H1 (cell line): ENCODE results near the gene STIM1. TPM values are rescaled to one million over a fixed set of nuclear protein-coding genes. Genes with fewer than 3 reads are reported as not detected.

ENCODE experiments used
- CTCF ChIA-PET: fragments of 300-600 bp; sonication (Branson Sonifier 250); formaldehyde crosslinking; loops from one replicate; lab custom pipeline; 2021; ENCODE audit not compliant: partially characterized antibody; lab: Charles Lee
- POLR2A ChIA-PET: fragments of 300-600 bp; sonication (Branson Sonifier 250); formaldehyde crosslinking; loops from one replicate; lab custom pipeline; 2021; ENCODE audit warnings: inconsistent platforms; ENCODE audit not compliant: partially characterized antibody; lab: Charles Lee
- DNase-seq, 2 experiments: peaks; one replicate each; pipeline versions ENCODE4 v3.0.0 to v3.0.0-alpha.2; 2010 to 2022; ENCODE audit warnings: low spot score in 2 of 2, low read depth in 1 of 2, mixed read lengths in 1 of 2
- FAIRE-seq: peaks from 2 replicates; lab custom pipeline; 2011; peaks lifted over from hg19 to GRCh38; lab: Jason Lieb, UNC
- H2AFZ ChIP-seq: 2 replicates; pipeline ENCODE4 v1.8.1; 2012; ENCODE audit warnings: low read length, inconsistent platforms
- H2AK5ac ChIP-seq: 2 replicates; pipeline ENCODE4 v1.6.1; 2013; ENCODE audit warnings: low read depth, low read length
- H2BK120ac ChIP-seq: replicated peaks from 2 replicates; pipeline ENCODE3; 2013; ENCODE audit warnings: low read depth, low read length, inconsistent platforms
- H2BK12ac ChIP-seq: 2 replicates; pipeline ENCODE4 v1.6.1; 2013; ENCODE audit warnings: low read depth, low read length
- H2BK15ac ChIP-seq: 2 replicates; pipeline ENCODE4 v1.6.1; 2013; ENCODE audit warnings: low read length
- H2BK20ac ChIP-seq: 2 replicates; pipeline ENCODE4 v1.6.1; 2013; ENCODE audit warnings: low read length
- H2BK5ac ChIP-seq: 2 replicates; pipeline ENCODE4 v1.6.1; 2013; ENCODE audit warnings: low read depth, low read length
- H3K14ac ChIP-seq: 2 replicates; pipeline ENCODE4 v1.6.1; 2013; ENCODE audit warnings: inconsistent platforms; ENCODE audit not compliant: insufficient read length
- H3K18ac ChIP-seq: 2 replicates; pipeline ENCODE4 v1.6.1; 2013; ENCODE audit warnings: low read length; ENCODE audit errors: extremely low read depth
- H3K23ac ChIP-seq: 2 replicates; pipeline ENCODE4 v1.6.1; 2013; ENCODE audit warnings: inconsistent platforms; ENCODE audit not compliant: insufficient read length
- H3K23me2 ChIP-seq: 2 replicates; pipeline ENCODE4 v1.6.1; 2013; ENCODE audit warnings: low read depth, low read length
- H3K27ac ChIP-seq: 2 replicates; pipeline ENCODE4 v1.6.1; 2011; ENCODE audit warnings: low read depth, low read length, inconsistent platforms
- H3K27me3 ChIP-seq, 4 experiments: replicated peaks in 1 of 4; 1 replicate in 1 of 4; 2 replicates in 3 of 4; pipeline versions ENCODE4 v1.6.1 to v1.8.1; 2011 to 2013; ENCODE audit warnings: low read length in 3 of 4, mild to moderate bottlenecking in 3 of 4, inconsistent platforms in 2 of 4, mixed read lengths in 2 of 4, moderate library complexity in 1 of 4; ENCODE audit not compliant: control insufficient read depth in 3 of 4, insufficient read depth in 3 of 4; ENCODE audit errors: extremely low read depth in 1 of 4
- H3K36me3 ChIP-seq, 4 experiments: 2 replicates each; pipeline versions ENCODE4 v1.6.1 to v1.8.1; 2011 to 2013; ENCODE audit warnings: mild to moderate bottlenecking in 4 of 4, low read length in 3 of 4, moderate library complexity in 2 of 4, control low read depth in 1 of 4, inconsistent platforms in 1 of 4; ENCODE audit not compliant: insufficient read depth in 4 of 4, control insufficient read depth in 2 of 4
- H3K4ac ChIP-seq: replicated peaks from 2 replicates; pipeline ENCODE3; 2013; ENCODE audit warnings: low read length, low read depth, mixed read lengths, inconsistent platforms; ENCODE audit not compliant: insufficient read length
- H3K4me1 ChIP-seq, 4 experiments: replicated peaks in 1 of 4; 1 replicate in 1 of 4; 2 replicates in 3 of 4; pipeline versions ENCODE4 v1.6.1 to v1.8.1; 2011 to 2013; ENCODE audit warnings: low read length in 3 of 4, inconsistent platforms in 2 of 4, mixed read lengths in 1 of 4; ENCODE audit not compliant: insufficient read depth in 4 of 4, control insufficient read depth in 3 of 4
- H3K4me2 ChIP-seq, 2 experiments: 2 replicates each; pipeline versions ENCODE4 v1.6.1 to v1.8.1; 2011 to 2013; ENCODE audit warnings: low read depth in 2 of 2, low read length in 2 of 2, control low read depth in 1 of 2, inconsistent platforms in 1 of 2, mild to moderate bottlenecking in 1 of 2; ENCODE audit not compliant: insufficient read depth in 1 of 2
- H3K4me3 ChIP-seq, 4 experiments: fragments of 200-600, 300-600 bp in 1 of 4; sonication (generic), shearing (Covaris generic), sonication (Bioruptor Twin) in 1 of 4; 2 replicates each; pipeline versions ENCODE4 v1.5.1 to v1.8.1; 2011 to 2016; ENCODE audit warnings: low read length in 4 of 4, low read depth in 3 of 4, control low read depth in 2 of 4, inconsistent platforms in 2 of 4, mild to moderate bottlenecking in 2 of 4, mixed read lengths in 1 of 4, moderate library complexity in 1 of 4; ENCODE audit not compliant: insufficient read depth in 2 of 4; ENCODE audit errors: extremely low read depth in 1 of 4
- H3K56ac ChIP-seq: replicated peaks from 2 replicates; pipeline ENCODE3; 2013; ENCODE audit warnings: low read depth, mild to moderate bottlenecking, mixed read lengths, low read length, inconsistent platforms; ENCODE audit not compliant: insufficient read length
- H3K79me1 ChIP-seq: 2 replicates; pipeline ENCODE4 v1.6.1; 2013; ENCODE audit warnings: low read depth, low read length, control low read depth
- H3K79me2 ChIP-seq, 2 experiments: 2 replicates each; pipeline versions ENCODE4 v1.6.1 to v1.8.1; 2012 to 2013; ENCODE audit warnings: low read length in 2 of 2, mild to moderate bottlenecking in 2 of 2, inconsistent platforms in 1 of 2; ENCODE audit not compliant: insufficient read depth in 2 of 2, control insufficient read depth in 1 of 2
- H3K9ac ChIP-seq, 4 experiments: replicated peaks in 1 of 4; 1 replicate in 1 of 4; 2 replicates in 3 of 4; pipeline versions ENCODE4 v1.6.1 to v1.8.1; 2011 to 2013; ENCODE audit warnings: low read depth in 3 of 4, low read length in 3 of 4, control low read depth in 2 of 4, mild to moderate bottlenecking in 2 of 4, moderate library complexity in 2 of 4, inconsistent platforms in 1 of 4; ENCODE audit errors: extremely low read depth in 1 of 4
- H3K9me3 ChIP-seq, 2 experiments: 2 replicates each; pipeline versions ENCODE4 v1.6.1 to v1.8.1; 2012 to 2013; ENCODE audit warnings: mild to moderate bottlenecking in 2 of 2, moderate library complexity in 2 of 2, control low read depth in 1 of 2, inconsistent platforms in 1 of 2, low read depth in 1 of 2, low read length in 1 of 2, mixed read lengths in 1 of 2; ENCODE audit not compliant: insufficient read depth in 2 of 2
- H4K20me1 ChIP-seq, 2 experiments: replicated peaks in 1 of 2; 2 replicates each; pipeline versions ENCODE3 to v1.8.1; 2011 to 2013; ENCODE audit warnings: inconsistent platforms in 2 of 2, low read length in 2 of 2, mild to moderate bottlenecking in 1 of 2; ENCODE audit not compliant: insufficient read depth in 2 of 2, control insufficient read depth in 1 of 2
- H4K5ac ChIP-seq: 2 replicates; pipeline ENCODE4 v1.6.1; 2013; ENCODE audit warnings: low read length, low read depth, mixed read lengths, inconsistent platforms; ENCODE audit not compliant: insufficient read length
- H4K8ac ChIP-seq: 2 replicates; pipeline ENCODE4 v1.8.0; 2013; ENCODE audit warnings: mild to moderate bottlenecking, moderate library complexity, low read length, inconsistent platforms; ENCODE audit not compliant: insufficient read depth; ENCODE audit errors: extremely low read depth
- H4K91ac ChIP-seq: replicated peaks from 2 replicates; pipeline ENCODE3; 2013; ENCODE audit warnings: low read length, mixed read lengths, inconsistent platforms; ENCODE audit not compliant: insufficient read length
- CHD1 ChIP-seq: IDR thresholded peaks from 2 replicates; pipeline ENCODE4 v1.6.1; 2012; ENCODE audit warnings: low read depth, low read length, improper control_type of control experiment
- CTBP2 ChIP-seq: IDR thresholded peaks from 2 replicates; pipeline ENCODE4 v1.7.0; 2011; ENCODE audit warnings: borderline replicate concordance, mild to moderate bottlenecking, moderate library complexity, mixed read lengths, low read length; ENCODE audit not compliant: insufficient read depth, insufficient read length
- FOSL1 ChIP-seq: IDR thresholded peaks from 2 replicates; pipeline ENCODE4 v1.6.1; 2011; ENCODE audit warnings: mild to moderate bottlenecking, low read depth, low read length, moderate library complexity; ENCODE audit not compliant: insufficient read depth
- JUN ChIP-seq: IDR thresholded peaks from 2 replicates; pipeline ENCODE4 v1.6.1; 2011; ENCODE audit warnings: low read depth, mild to moderate bottlenecking, improper control_type of control experiment, low read length
- SIRT6 ChIP-seq: IDR thresholded peaks from one replicate; pipeline ENCODE4 v1.7.1; 2012; ENCODE audit warnings: low read length, inconsistent platforms
- SIX5 ChIP-seq: IDR thresholded peaks from 2 replicates; pipeline ENCODE4 v1.6.1; 2011; ENCODE audit warnings: mild to moderate bottlenecking, low read depth, low read length
- SP1 ChIP-seq: IDR thresholded peaks from 2 replicates; pipeline ENCODE4 v1.6.1; 2011; ENCODE audit warnings: low read depth, low read length
- TAF7 ChIP-seq: optimal IDR thresholded peaks from 2 replicates; pipeline ENCODE3; 2011; ENCODE audit warnings: low read depth, mild to moderate bottlenecking, inconsistent platforms, low read length, moderate library complexity, borderline replicate concordance
- WGBS, 2 experiments: shearing (Covaris generic) in 1 of 2; methylation state at CpG; one replicate each; pipeline versions ENCODE4 v1.1.6 to v1.1.7; 2013 to 2015; ENCODE audit warnings: low lambda C conversion rate in 2 of 2, mixed read lengths in 2 of 2, inconsistent platforms in 1 of 2, low coverage in 1 of 2, missing lambda C conversion rate in 1 of 2; ENCODE audit not compliant: insufficient replicate concordance in 2 of 2, insufficient coverage in 1 of 2, insufficient read length in 1 of 2; ENCODE audit errors: extremely low coverage in 1 of 2, missing lambda C conversion rate in 1 of 2; 5-methylcytosine and 5-hydroxymethylcytosine counted together
- polyA plus RNA-seq, 7 experiments: library from polyadenylated mRNA; depleted of rRNA in 3 of 7; stranded (reverse) in 5 of 7; unstranded in 2 of 7; fragments of >200 nt in 5 of 7; fragments of 200-250 nt in 2 of 7; gene quantifications; 1 replicate in 5 of 7; 2 replicates in 1 of 7; 4 replicates in 1 of 7; pipeline versions ENCODE4 v1.2.1 to v1.2.3, GENCODE V29; 2011 to 2013; ENCODE audit warnings: missing spikeins in 2 of 7, mixed read lengths in 2 of 7
- total RNA-seq: library from RNA; stranded (reverse); fragmentation: NEBNext Ultra II Directional; extraction: Animal tissue kit (Norgen Biotek cat#: 25700); gene quantifications from 2 replicates; pipeline ENCODE4 v1.2.1, GENCODE V29; 2021
- TF ChIP-seq, protein P1 (sequence below): IDR thresholded peaks from 2 replicates; pipeline ENCODE4 v1.6.1; 2012; ENCODE audit warnings: low read length, inconsistent platforms
- TF ChIP-seq, protein P2 (sequence below), 3 experiments: IDR thresholded peaks; 1 replicate in 2 of 3; 2 replicates in 1 of 3; pipeline versions ENCODE4 v1.5.1 to v1.6.1; 2011; ENCODE audit warnings: low read length in 3 of 3, mild to moderate bottlenecking in 3 of 3, inconsistent platforms in 2 of 3, low read depth in 1 of 3, moderate library complexity in 1 of 3; ENCODE audit not compliant: insufficient read depth in 1 of 3; ENCODE audit errors: control extremely low read depth in 1 of 3

STIM1 gene
- total and polyA plus RNA-seq, 2 of the 8 experiments (the other 6 are each of a cell fraction or from before 2014, with no cell fraction given) = 11.1 to 12.2 TPM

DNA sequence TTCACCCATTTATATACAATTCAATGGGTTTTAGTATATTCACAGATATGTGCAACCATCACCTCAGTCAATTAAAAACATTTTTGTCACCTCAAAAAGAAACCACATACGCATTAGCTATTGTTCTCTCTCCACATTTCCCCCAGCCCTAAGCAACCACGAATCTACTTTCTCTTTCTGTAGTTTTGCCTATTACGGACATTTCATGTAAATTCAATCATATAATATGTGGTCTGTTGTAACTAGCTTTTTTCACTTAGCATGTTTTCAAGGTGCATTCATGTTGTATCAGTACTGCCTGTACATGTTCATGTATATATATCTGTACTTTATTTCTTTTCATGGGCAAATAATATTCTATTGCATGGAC lies 134.4 kb downstream of the STIM1 start:
- no peak overlapping the region for H2BK5ac ChIP-seq
- no peak overlapping the region for H3K4me3 ChIP-seq
- H3K27ac ChIP-seq = no peak overlapping the region
- H3K23me2 ChIP-seq = no peaks in the 10 kb centered on the region
- ChIA-PET CTCF (interaction anchor here (0.9 to 1.7 kb wide), 4 partner anchors 29 to 140 kb away, joined by 3 to 6 read pairs (median 6); partner anchors contain the start of gene STIM1), POLR2A (no interaction called here)
- H4K8ac ChIP-seq = no peak overlapping the region
- no peak overlapping the region for H2BK12ac ChIP-seq
- H2BK20ac ChIP-seq = no peak overlapping the region
- no peak overlapping the region for H3K14ac ChIP-seq
- no peak for DNase-seq
- 94% methylated on average over 3 of the region's 3 CpGs; no CpG with 5 or more reads in 1 of the 2 experiments for WGBS, 2 experiments
- H2AFZ ChIP-seq = no peak overlapping the region
- H3K18ac ChIP-seq = no peak overlapping the region
- no peaks in the 10 kb centered on the region for H3K79me2 ChIP-seq
- H3K56ac ChIP-seq = no peak overlapping the region
- H2BK120ac ChIP-seq = no peak overlapping the region
- no peak overlapping the region for H4K91ac ChIP-seq
- H3K4me2 ChIP-seq = no peak overlapping the region
- H2BK15ac ChIP-seq = no peak overlapping the region
- no peaks in the 10 kb centered on the region for H3K79me1 ChIP-seq
- no peaks in the 10 kb centered on the region for H3K4me1 ChIP-seq
- H2AK5ac ChIP-seq = no peak overlapping the region
- H3K9ac ChIP-seq = no peak overlapping the region
- no peak overlapping the region for H3K4ac ChIP-seq
- H4K5ac ChIP-seq = no peak overlapping the region
- no peak overlapping the region for H3K23ac ChIP-seq
- no peaks in the 10 kb centered on the region; a peak in 1 of 7 replicates for H3K27me3 ChIP-seq
- no peaks in the 10 kb centered on the region for H3K36me3 ChIP-seq
- H3K9me3 ChIP-seq = peaks cover 5% of the 10 kb centered on the region in 2 experiments; a peak in 2 of 4 replicates
- no peak for FAIRE-seq
- H4K20me1 ChIP-seq = no peaks in the 10 kb centered on the region
- TF ChIP-seq, protein P1, sequence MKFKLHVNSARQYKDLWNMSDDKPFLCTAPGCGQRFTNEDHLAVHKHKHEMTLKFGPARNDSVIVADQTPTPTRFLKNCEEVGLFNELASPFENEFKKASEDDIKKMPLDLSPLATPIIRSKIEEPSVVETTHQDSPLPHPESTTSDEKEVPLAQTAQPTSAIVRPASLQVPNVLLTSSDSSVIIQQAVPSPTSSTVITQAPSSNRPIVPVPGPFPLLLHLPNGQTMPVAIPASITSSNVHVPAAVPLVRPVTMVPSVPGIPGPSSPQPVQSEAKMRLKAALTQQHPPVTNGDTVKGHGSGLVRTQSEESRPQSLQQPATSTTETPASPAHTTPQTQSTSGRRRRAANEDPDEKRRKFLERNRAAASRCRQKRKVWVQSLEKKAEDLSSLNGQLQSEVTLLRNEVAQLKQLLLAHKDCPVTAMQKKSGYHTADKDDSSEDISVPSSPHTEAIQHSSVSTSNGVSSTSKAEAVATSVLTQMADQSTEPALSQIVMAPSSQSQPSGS = no peak
- TF ChIP-seq SIRT6 (no peak), FOSL1 (no peak), JUN (no peak), CTBP2 (no peak), SP1 (no peak), CHD1 (no peak), TAF7 (no peak), SIX5 (no peak)
- TF ChIP-seq, protein P2, sequence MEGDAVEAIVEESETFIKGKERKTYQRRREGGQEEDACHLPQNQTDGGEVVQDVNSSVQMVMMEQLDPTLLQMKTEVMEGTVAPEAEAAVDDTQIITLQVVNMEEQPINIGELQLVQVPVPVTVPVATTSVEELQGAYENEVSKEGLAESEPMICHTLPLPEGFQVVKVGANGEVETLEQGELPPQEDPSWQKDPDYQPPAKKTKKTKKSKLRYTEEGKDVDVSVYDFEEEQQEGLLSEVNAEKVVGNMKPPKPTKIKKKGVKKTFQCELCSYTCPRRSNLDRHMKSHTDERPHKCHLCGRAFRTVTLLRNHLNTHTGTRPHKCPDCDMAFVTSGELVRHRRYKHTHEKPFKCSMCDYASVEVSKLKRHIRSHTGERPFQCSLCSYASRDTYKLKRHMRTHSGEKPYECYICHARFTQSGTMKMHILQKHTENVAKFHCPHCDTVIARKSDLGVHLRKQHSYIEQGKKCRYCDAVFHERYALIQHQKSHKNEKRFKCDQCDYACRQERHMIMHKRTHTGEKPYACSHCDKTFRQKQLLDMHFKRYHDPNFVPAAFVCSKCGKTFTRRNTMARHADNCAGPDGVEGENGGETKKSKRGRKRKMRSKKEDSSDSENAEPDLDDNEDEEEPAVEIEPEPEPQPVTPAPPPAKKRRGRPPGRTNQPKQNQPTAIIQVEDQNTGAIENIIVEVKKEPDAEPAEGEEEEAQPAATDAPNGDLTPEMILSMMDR (IDR thresholded peaks at IDR 0.05; ENCODE audit: control extremely low read depth in 1 of 3, insufficient read depth in 1 of 3, low read depth in 1 of 3, low read length in 3 of 3) = no peak
